ENCODE results near the gene TFB1M.
"Not testable (repeated sequence)": the region's sequence is repeated elsewhere in the genome, so short reads cannot be mapped to it uniquely, and the experiment has no call there.

TFB1M gene

GRCh38 chr6:155329460-155330132 is 15.3 kb upstream of the TFB1M start:
- no peak for DNase-seq (ENCODE audit: low read depth in 2 of 2)

- no peak for DNase-seq (ENCODE audit: low read depth in 2 of 2)
Observed at GRCh38 chr6:155328539-155329459, 14.5 kb upstream of the TFB1M start.

- no peak for DNase-seq (ENCODE audit: low read depth in 2 of 2)
Observed at GRCh38 chr6:155328074-155328538, 13.8 kb upstream of the TFB1M start.

GRCh38 chr6:155327326-155328073 is 13.2 kb upstream of the TFB1M start:
- peak; percentile 60 to 64 for DNase-seq (ENCODE audit: low read depth in 2 of 2)

GRCh38 chr6:155325700-155326516 is 11.6 kb upstream of the TFB1M start:
- DNase-seq (ENCODE audit: low read depth in 2 of 2) = no peak

- DNase-seq (ENCODE audit: low read depth in 2 of 2) = no peak
Observed at GRCh38 chr6:155324993-155325392, 10.7 kb upstream of the TFB1M start.

- DNase-seq (ENCODE audit: low read depth in 2 of 2) = no peak
Observed at GRCh38 chr6:155324172-155324571, 9.9 kb upstream of the TFB1M start.

GRCh38 chr6:155319902-155320301 is 5.6 kb upstream of the TFB1M start:
- DNase-seq (ENCODE audit: low read depth in 2 of 2) = no peak

GRCh38 chr6:155317186-155317585 is 2.9 kb upstream of the TFB1M start:
- DNase-seq (ENCODE audit: low read depth in 2 of 2) = no peak

GRCh38 chr6:155316419-155316818 is 2.1 kb upstream of the TFB1M start:
- DNase-seq (ENCODE audit: low read depth in 2 of 2) = no peak

GRCh38 chr6:155315516-155315871 is 1.2 kb upstream of the TFB1M start:
- DNase-seq (ENCODE audit: low read depth in 2 of 2) = no peak

GRCh38 chr6:155314773-155315515 is 660 bp upstream of the TFB1M start:
- DNase-seq (ENCODE audit: low read depth in 2 of 2) = peak; percentile 18 to 21

- DNase-seq (ENCODE audit: low read depth in 2 of 2) = no peak
Observed at GRCh38 chr6:155313602-155314091, 637 bp downstream of the TFB1M start.

- DNase-seq (ENCODE audit: low read depth in 2 of 2) = not testable (repeated sequence)
Observed at GRCh38 chr6:155312950-155313349, 1.3 kb downstream of the TFB1M start.

GRCh38 chr6:155311583-155311982 is 2.7 kb downstream of the TFB1M start:
- DNase-seq (ENCODE audit: low read depth in 2 of 2) = no peak

- no peak for DNase-seq (ENCODE audit: low read depth in 2 of 2)
Observed at GRCh38 chr6:155311086-155311485, 3.2 kb downstream of the TFB1M start.

- no peak for DNase-seq (ENCODE audit: low read depth in 2 of 2)
Observed at GRCh38 chr6:155310596-155310995, 3.7 kb downstream of the TFB1M start.

GRCh38 chr6:155309150-155309549 is 5.1 kb downstream of the TFB1M start:
- no peak for DNase-seq (ENCODE audit: low read depth in 2 of 2)

- DNase-seq (ENCODE audit: low read depth in 2 of 2) = no peak
Observed at GRCh38 chr6:155306958-155307357, 7.3 kb downstream of the TFB1M start.

- no peak for DNase-seq (ENCODE audit: low read depth in 2 of 2)
Observed at GRCh38 chr6:155303361-155303870, 10.9 kb downstream of the TFB1M start.
